Activated T-helper 1 cell treated with anti-CD3 and anti-CD28 coated beads, Interleukin-12 subunit alpha, Interleukin-12 subunit beta, Interleukin-2, Interleukin-4 antibody, amounts not matched to agents 30 ng/mL and 10 ng/mL and 1 ng/mL, durations not matched to agents 14 hours and 24 hours and 36 hours (primary cell): Measurements from ENCODE around the gene BBOX1. TPM values are rescaled to one million over a fixed set of nuclear protein-coding genes. Genes with fewer than 3 reads are reported as not detected.
"Not testable (repeated sequence)": the region's sequence is repeated elsewhere in the genome, so short reads cannot be mapped to it uniquely, and the experiment has no call there.

ENCODE experiments used
- DNase-seq: peaks from one replicate; pipeline ENCODE4 v3.0.0; 2021; ENCODE audit warnings: low spot score
- H3K27ac Mint-ChIP-seq: one replicate; pipeline ENCODE4 v1.8.0; 2021; ENCODE audit warnings: mild to moderate bottlenecking, mixed read lengths
- H3K27me3 Mint-ChIP-seq: one replicate; pipeline ENCODE4 v1.8.0; 2022; ENCODE audit warnings: mild to moderate bottlenecking, moderate library complexity, mixed read lengths; ENCODE audit not compliant: insufficient read depth
- H3K36me3 Mint-ChIP-seq: one replicate; pipeline ENCODE4 v1.8.0; 2021; ENCODE audit warnings: low read depth, mixed read lengths
- H3K4me1 Mint-ChIP-seq: one replicate; pipeline ENCODE4 v1.8.0; 2021; ENCODE audit warnings: low read depth, mixed read lengths
- H3K4me3 Mint-ChIP-seq: one replicate; pipeline ENCODE4 v1.8.0; 2021; ENCODE audit warnings: mild to moderate bottlenecking, moderate library complexity, mixed read lengths
- H3K9me3 Mint-ChIP-seq: one replicate; pipeline ENCODE4 v1.8.0; 2021; ENCODE audit warnings: mixed read lengths
- intact Hi-C: fragments of 100-400 bp; cut with micrococcal nuclease; formaldehyde crosslinking; loops from one replicate; pipeline ENCODE4 v1.15.1; 2024
- total RNA-seq: library from RNA; stranded (reverse); gene quantifications from 2 replicates; pipeline ENCODE4 v1.2.3, GENCODE V29; 2022

BBOX1 gene
- total RNA-seq, 1 donor from 2014 or later, result not detected

DNA sequence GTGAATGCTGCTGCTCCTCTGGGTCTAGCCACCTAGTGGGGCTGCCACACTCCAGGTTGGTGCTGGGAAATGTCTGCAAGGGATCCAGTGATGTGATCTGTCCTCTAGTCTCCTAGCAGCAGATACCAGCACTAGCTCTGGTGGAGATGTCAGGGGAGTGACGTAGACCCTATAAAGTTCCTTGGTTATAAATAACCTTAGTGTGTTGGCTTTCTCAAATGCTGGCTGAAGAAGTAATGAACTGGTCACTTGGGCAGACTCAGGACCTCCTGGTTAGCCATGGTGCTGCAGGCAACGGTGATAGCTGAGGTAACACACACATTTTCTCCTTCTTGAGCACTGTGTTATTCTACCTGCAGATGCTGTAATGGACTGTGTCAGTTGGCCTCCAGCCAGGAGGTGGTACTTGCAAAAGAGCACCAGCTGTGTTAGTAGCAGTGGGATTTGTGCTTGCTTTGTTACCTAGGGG lies 35.5 kb downstream of the BBOX1 start:
- no peaks in the 10 kb centered on the region for H3K27me3 Mint-ChIP-seq
- no peaks in the 10 kb centered on the region for H3K4me1 Mint-ChIP-seq
- H3K9me3 Mint-ChIP-seq, result no peaks in the 10 kb centered on the region
- H3K27ac Mint-ChIP-seq, result no peak overlapping the region
- intact Hi-C loops, result no loop called here
- no peaks in the 10 kb centered on the region for H3K36me3 Mint-ChIP-seq
- no peak for DNase-seq
- no peak overlapping the region for H3K4me3 Mint-ChIP-seq

DNA sequence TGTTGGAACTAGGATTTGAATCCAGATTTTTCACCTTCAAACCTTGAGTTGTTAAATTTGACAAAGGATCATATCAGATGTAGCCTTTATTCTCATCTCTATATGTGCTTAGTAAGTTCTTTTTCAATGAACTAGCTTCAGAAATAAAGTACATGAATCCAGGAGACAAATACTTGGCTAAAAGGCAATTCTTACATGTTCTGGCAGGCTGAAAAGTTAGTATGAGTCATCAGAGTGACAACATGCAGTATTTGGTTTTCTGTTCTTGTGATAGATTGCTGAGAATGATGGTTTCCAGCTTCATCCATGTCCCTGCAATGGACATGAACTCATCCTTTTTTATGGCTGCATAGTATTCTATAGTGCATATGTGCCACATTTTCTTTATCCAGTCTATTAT lies 40.4 kb downstream of the BBOX1 start:
- Mint-ChIP-seq H3K36me3 (no peaks in the 10 kb centered on the region), H3K9me3 (no peaks in the 10 kb centered on the region), H3K4me3 (no peak overlapping the region), H3K4me1 (no peaks in the 10 kb centered on the region), H3K27ac (no peak overlapping the region), H3K27me3 (no peaks in the 10 kb centered on the region)
- DNase-seq, result no peak
- intact Hi-C loops, result no loop called here

DNA sequence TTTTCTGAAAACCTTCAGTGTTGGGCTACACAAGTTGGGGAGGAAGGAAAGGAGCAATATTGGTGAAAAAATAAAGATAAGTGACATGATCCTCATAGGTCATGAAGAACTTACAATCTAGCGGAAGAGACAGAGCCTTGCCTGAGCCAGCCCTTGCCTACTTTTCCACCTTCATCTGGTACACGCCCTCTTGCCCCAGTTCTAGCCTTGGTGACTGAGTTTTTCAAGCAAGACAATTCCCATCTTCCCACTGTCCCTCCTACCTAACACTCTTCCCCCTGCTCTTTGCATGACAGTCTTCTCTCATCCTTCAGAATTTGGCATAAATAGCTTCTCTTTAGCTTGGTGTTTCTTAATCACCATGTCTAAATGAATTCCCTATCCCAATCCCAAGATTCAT lies 42.6 kb downstream of the BBOX1 start:
- no peak overlapping the region for H3K27ac Mint-ChIP-seq
- DNase-seq, result no peak
- no peaks in the 10 kb centered on the region for H3K4me1 Mint-ChIP-seq
- H3K9me3 Mint-ChIP-seq, result no peaks in the 10 kb centered on the region
- H3K4me3 Mint-ChIP-seq, result no peak overlapping the region
- no peaks in the 10 kb centered on the region for H3K27me3 Mint-ChIP-seq
- H3K36me3 Mint-ChIP-seq, result no peaks in the 10 kb centered on the region
- intact Hi-C loops, result no loop called here

DNA sequence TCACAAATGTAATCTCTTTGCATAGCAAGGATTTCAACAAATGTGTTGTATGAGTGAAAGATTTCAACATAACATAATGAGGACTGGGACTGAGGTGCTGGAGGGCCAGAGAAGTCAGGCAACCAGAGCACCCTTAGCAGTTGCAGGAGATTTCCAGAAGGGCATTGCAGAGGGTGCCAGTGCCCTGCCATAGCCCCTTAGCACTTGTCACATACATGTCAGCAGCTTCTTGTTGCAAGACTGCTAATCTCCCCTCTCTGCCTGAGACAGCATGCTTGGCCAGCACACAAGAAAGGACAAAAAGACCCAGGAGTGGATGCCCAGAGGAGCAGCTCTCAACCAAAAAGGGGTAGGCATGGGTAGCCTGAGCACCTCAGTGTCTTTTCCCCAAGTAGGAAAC lies 43.2 kb downstream of the BBOX1 start:
- Mint-ChIP-seq H3K27me3 (no peaks in the 10 kb centered on the region), H3K36me3 (no peaks in the 10 kb centered on the region), H3K4me1 (no peaks in the 10 kb centered on the region), H3K4me3 (no peak overlapping the region), H3K27ac (no peak overlapping the region), H3K9me3 (no peaks in the 10 kb centered on the region)
- DNase-seq, result no peak
- intact Hi-C loops, result no loop called here

DNA sequence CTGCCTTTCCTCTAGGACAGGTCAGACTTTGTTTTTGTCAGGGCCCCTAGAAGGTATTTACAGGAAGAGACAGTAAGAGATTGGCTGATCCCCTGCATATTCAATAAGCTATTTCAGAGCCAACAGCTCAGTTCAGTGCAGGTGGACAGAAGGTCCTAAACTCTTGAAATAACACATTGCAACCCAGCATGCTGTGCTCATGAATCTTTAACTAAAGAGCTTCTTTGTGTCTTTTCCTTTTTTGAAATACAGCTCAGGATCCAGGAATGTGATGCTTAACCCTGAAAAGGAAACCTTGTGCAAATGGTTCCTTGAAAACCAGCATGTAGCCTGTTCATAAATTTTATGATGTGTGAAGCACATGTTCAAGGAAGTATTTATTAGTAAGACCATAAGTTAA lies 43.9 kb downstream of the BBOX1 start:
- Mint-ChIP-seq H3K36me3 (no peaks in the 10 kb centered on the region), H3K27me3 (no peaks in the 10 kb centered on the region)

DNA sequence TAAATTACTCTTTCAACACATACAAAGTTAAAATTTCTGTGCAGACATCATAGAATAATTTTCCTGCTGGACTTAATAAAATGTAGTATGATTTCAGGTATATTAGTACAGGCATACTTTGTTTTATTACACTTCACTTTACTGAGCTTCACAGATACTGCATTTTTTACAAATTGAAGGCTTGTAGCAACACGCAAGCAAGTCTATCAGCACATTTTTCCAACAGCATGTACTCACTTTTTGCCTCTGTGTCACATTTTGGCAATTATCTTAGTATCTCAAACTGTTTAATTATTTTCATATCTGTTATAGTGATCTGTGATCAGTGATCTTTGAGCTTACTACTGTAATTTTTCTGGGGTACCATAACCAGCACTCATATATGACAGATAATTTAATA lies 44.5 kb downstream of the BBOX1 start:
- intact Hi-C loops, result no loop called here
- no peak for DNase-seq
- Mint-ChIP-seq H3K27me3 (no peaks in the 10 kb centered on the region), H3K36me3 (no peaks in the 10 kb centered on the region), H3K27ac (no peak overlapping the region), H3K4me3 (no peak overlapping the region), H3K4me1 (no peaks in the 10 kb centered on the region), H3K9me3 (peaks cover 4% of the 10 kb centered on the region)

More for the DNA sequence above, 43.9 kb downstream of the BBOX1 start:
- no peak for DNase-seq
- Mint-ChIP-seq H3K27ac (no peak overlapping the region), H3K9me3 (no peaks in the 10 kb centered on the region), H3K4me3 (no peak overlapping the region), H3K4me1 (no peaks in the 10 kb centered on the region)
- intact Hi-C loops, result no loop called here

DNA sequence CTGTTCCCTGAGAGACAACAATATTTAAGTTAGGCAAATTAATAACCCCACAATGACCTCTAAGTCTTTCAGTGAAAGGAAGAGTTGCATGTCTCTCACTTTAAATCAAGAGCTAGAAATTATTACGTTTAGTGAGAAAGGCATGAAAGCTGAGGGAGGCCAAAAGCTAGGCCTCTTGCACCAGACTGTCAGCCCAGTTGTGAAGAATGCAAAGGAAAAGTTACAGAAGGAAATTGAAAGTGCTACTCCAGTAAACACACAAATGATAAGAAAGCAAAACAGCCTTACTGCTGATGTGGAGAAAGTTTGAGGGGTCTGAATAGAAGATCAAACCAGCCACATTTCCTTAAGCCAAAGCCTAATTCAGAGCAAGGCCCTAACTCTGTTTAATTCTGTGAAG lies 45.0 kb downstream of the BBOX1 start:
- Mint-ChIP-seq H3K27me3 (no peaks in the 10 kb centered on the region), H3K27ac (no peak overlapping the region), H3K4me3 (no peak overlapping the region), H3K4me1 (no peaks in the 10 kb centered on the region), H3K9me3 (peaks cover 9% of the 10 kb centered on the region), H3K36me3 (no peaks in the 10 kb centered on the region)
- intact Hi-C loops, result no loop called here
- no peak for DNase-seq

DNA sequence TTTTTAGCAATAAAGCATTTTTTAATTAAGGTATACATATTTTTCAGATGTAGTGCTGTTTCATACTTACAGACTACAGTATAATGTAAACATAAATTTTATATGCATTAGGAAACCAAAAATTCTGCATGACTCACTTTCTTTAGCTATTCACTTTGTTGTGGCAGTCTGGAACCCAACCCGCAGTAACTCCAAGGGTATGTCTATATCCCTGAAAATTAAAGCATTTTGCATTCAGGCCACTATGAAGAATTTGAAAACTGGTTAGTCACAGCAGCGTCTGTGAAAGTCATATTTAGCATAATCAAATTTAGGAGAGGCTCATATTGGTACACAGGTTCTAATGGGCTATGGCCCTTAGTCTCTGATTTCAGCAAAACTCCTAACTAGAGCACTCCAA lies 46.8 kb downstream of the BBOX1 start:
- DNase-seq, result no peak
- Mint-ChIP-seq H3K27ac (no peak overlapping the region), H3K4me3 (no peak overlapping the region), H3K27me3 (no peaks in the 10 kb centered on the region), H3K4me1 (no peaks in the 10 kb centered on the region), H3K36me3 (no peaks in the 10 kb centered on the region), H3K9me3 (peaks cover 13% of the 10 kb centered on the region)
- intact Hi-C loops, result no loop called here

DNA sequence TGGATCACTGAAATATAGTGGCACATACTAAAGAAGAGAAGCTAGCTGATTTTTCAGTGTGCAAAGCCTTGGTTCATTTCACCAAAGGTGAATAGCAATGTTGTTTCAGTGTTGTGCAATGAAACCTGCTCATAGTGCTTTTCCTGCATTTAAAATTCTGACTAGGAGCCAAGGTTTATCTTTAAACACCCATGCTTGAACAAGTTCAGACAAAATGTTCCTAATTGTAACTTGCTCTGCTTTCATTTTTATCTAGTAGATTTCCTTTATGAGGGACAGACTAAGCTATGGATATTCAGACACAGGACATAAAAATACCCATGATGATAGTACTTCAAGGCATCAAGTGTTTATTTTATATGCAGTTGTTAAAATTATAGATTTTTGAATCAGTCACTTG lies 47.7 kb downstream of the BBOX1 start:
- no peaks in the 10 kb centered on the region for H3K27me3 Mint-ChIP-seq

DNA sequence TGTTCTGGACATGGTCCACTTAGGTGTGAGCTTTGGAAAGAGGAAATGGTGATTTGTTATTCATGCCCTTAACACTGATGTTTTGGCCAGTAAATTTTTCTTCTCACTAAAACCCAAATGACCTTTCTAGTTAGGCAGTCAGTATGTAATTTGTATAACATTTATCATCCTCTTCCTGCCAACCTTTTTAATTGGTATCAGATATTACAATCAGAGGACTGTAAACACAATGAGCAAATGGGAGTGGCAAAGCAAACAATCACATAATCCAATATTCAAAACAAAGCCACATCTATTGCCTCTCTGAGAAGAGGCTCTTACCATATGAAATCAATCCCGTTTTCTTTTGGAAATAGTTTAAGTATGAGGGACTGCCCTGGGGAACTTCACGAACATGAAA lies 49.1 kb downstream of the BBOX1 start:
- peaks cover 13% of the 10 kb centered on the region for H3K9me3 Mint-ChIP-seq
- DNase-seq, result no peak
- H3K4me3 Mint-ChIP-seq, result no peak overlapping the region
- H3K4me1 Mint-ChIP-seq, result no peaks in the 10 kb centered on the region
- H3K27ac Mint-ChIP-seq, result no peak overlapping the region
- H3K27me3 Mint-ChIP-seq, result no peaks in the 10 kb centered on the region
- H3K36me3 Mint-ChIP-seq, result no peaks in the 10 kb centered on the region
- intact Hi-C loops, result no loop called here

More for the DNA sequence above, 47.7 kb downstream of the BBOX1 start:
- no peak overlapping the region for H3K27ac Mint-ChIP-seq
- H3K4me1 Mint-ChIP-seq, result no peaks in the 10 kb centered on the region
- H3K4me3 Mint-ChIP-seq, result no peak overlapping the region
- intact Hi-C loops, result no loop called here
- no peaks in the 10 kb centered on the region for H3K36me3 Mint-ChIP-seq
- DNase-seq, result no peak
- peaks cover 13% of the 10 kb centered on the region for H3K9me3 Mint-ChIP-seq

DNA sequence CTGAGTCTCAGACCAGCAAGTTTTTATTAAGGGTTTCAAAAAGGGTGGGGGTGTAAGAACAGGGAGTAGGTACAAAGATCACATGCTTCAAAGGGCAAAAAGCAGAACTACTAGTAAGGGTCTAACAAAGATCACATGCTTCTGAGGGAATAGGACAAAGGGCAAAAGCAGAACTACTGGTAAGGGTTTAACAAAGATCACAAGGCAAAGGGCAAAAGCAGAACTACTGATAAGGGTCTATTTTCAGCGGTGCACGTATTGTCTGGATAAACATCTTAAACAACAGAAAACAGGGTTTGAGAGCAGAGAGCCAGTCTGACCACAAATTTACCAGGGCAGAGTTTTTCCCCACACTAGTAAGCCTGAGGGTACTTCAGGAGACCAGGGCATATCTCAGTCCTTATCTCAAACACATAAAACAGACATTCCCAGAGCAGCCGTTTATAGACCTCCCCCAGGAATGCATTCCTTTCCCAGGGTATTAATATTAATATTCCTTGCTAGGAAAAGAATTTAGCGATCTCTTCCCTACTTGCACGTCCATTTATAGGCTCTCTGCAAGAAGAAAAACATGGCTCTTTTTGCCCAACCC lies 49.8 kb downstream of the BBOX1 start:
- H3K27ac Mint-ChIP-seq, intact Hi-C loops, H3K27me3 Mint-ChIP-seq, DNase-seq, H3K4me1 Mint-ChIP-seq, H3K36me3 Mint-ChIP-seq, H3K4me3 Mint-ChIP-seq: not testable (repeated sequence)
- H3K9me3 Mint-ChIP-seq, result peaks cover 13% of the 10 kb centered on the region

DNA sequence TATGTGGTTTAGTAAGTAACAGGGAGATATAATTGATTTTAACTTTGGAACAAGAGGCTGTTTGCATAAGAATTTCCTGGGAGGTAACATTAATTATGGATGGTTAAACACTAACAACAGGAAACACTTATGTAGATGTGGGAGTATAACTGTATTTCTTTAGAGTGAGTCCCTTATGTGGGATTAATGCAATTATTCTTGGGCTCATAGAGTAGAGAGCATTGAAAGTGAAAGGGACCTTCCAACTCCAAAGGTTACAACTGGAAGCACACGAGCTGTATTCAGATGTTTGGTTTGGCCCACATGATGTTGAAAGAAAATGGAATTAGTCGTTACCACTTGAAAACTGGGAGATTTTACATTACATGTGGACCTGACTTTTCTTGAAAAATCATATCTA lies 53.5 kb downstream of the BBOX1 start:
- no peak overlapping the region for H3K27ac Mint-ChIP-seq
- H3K36me3 Mint-ChIP-seq, result no peaks in the 10 kb centered on the region
- H3K9me3 Mint-ChIP-seq, result peaks cover 13% of the 10 kb centered on the region
- intact Hi-C loops, result no loop called here
- H3K4me1 Mint-ChIP-seq, result no peaks in the 10 kb centered on the region
- H3K4me3 Mint-ChIP-seq, result no peak overlapping the region
- DNase-seq, result no peak
- no peaks in the 10 kb centered on the region for H3K27me3 Mint-ChIP-seq

DNA sequence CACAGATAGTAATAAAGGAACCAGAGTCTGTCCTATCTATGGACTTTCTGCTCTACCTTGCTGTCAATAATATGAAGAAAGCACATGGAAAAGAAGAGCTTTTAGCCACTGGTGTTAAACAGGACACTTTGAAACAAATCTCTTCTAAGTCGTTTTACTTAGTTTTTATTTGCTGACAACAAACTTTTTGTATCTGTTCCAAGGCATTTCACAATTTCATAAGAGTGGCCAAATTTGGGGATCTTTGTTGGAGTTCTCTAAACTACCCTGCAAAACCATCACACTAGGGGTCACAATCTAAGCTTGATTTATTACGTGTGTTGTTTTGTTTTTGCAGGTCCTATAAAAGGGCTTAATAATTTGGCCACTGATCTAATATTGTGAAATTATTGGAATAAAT lies 54.4 kb downstream of the BBOX1 start:
- Mint-ChIP-seq H3K27ac (no peak overlapping the region), H3K36me3 (no peaks in the 10 kb centered on the region), H3K4me1 (no peaks in the 10 kb centered on the region), H3K27me3 (no peaks in the 10 kb centered on the region), H3K4me3 (no peak overlapping the region), H3K9me3 (peaks cover 10% of the 10 kb centered on the region)
- intact Hi-C loops, result no loop called here
- DNase-seq, result no peak

DNA sequence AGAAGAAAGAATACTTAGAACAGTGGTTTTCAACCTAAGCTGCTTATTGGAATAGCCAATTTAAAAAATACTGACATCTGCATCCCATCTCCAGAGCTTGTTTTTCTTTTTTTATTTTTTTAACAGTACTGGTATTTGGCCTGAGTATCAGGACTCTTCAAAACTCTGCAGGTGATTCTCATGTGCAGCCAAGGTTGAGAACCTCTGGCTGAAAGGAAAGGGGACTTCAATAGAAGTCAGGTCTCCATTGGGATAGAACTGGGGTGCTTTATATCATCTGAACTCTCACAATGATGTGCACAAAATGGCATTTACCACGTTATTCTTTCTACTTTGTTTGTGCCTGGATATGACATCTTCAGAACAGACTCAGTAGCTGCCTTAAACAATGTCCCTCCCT lies 55.3 kb downstream of the BBOX1 start:
- H3K27me3 Mint-ChIP-seq, result no peaks in the 10 kb centered on the region
- H3K27ac Mint-ChIP-seq, result no peak overlapping the region
- no peak overlapping the region for H3K4me3 Mint-ChIP-seq
- intact Hi-C loops, result no loop called here
- no peaks in the 10 kb centered on the region for H3K36me3 Mint-ChIP-seq
- no peak for DNase-seq
- peaks cover 4% of the 10 kb centered on the region for H3K9me3 Mint-ChIP-seq
- no peaks in the 10 kb centered on the region for H3K4me1 Mint-ChIP-seq
